Bone marrow (tissue), 2 donors: ENCODE measurements around the gene IVNS1ABP.
A peak's percentile ranks its signal among the peaks of the same experiment; 100 is the strongest.
"Not testable (repeated sequence)": the region's sequence is repeated elsewhere in the genome, so short reads cannot be mapped to it uniquely, and the experiment has no call there.

Experiments
- DNase-seq, 2 donors: peaks; one replicate each; lab custom pipeline; 2025; lab: John Stamatoyannopoulos, UW

The IVNS1ABP gene

GRCh38 chr1:185334182-185334581 lies 17.1 kb upstream of the IVNS1ABP start:
- DNase-seq, result no peak

GRCh38 chr1:185328255-185328654 lies 11.2 kb upstream of the IVNS1ABP start:
- no peak for DNase-seq

GRCh38 chr1:185325413-185325812 lies 8.4 kb upstream of the IVNS1ABP start:
- no peak for DNase-seq

- DNase-seq, result no peak
These were observed 7.1 kb upstream of the IVNS1ABP start for GRCh38 chr1:185324118-185324517.

GRCh38 chr1:185322636-185323035 lies 5.6 kb upstream of the IVNS1ABP start:
- no peak for DNase-seq

- not testable (repeated sequence) for DNase-seq
These were observed 4.7 kb upstream of the IVNS1ABP start for GRCh38 chr1:185321653-185322221.

GRCh38 chr1:185321104-185321503 lies 4.1 kb upstream of the IVNS1ABP start:
- not testable (repeated sequence) for DNase-seq

- no peak for DNase-seq
These were observed 2.1 kb upstream of the IVNS1ABP start for GRCh38 chr1:185319139-185319475.

- DNase-seq, result no peak
These were observed 1.5 kb upstream of the IVNS1ABP start for GRCh38 chr1:185318431-185319138.

- peak in 1 of 2 donors; percentile 87 for DNase-seq
These were observed 855 bp upstream of the IVNS1ABP start for GRCh38 chr1:185317886-185318310.

- DNase-seq, result peak; percentile 55 to 72
These were observed 645 bp downstream of the IVNS1ABP start for GRCh38 chr1:185316163-185317033.

- no peak for DNase-seq
These were observed 1.5 kb downstream of the IVNS1ABP start for GRCh38 chr1:185315445-185316071.

- no peak for DNase-seq
These were observed 2.6 kb downstream of the IVNS1ABP start for GRCh38 chr1:185314411-185314810.

- DNase-seq, result no peak
These were observed 4.5 kb downstream of the IVNS1ABP start for GRCh38 chr1:185312361-185313138.

GRCh38 chr1:185311589-185312225 lies 5.3 kb downstream of the IVNS1ABP start:
- no peak for DNase-seq

GRCh38 chr1:185309566-185309965 lies 7.5 kb downstream of the IVNS1ABP start:
- DNase-seq, result no peak

- no peak for DNase-seq
These were observed 8.9 kb downstream of the IVNS1ABP start for GRCh38 chr1:185308126-185308525.

- no peak for DNase-seq
These were observed 11.6 kb downstream of the IVNS1ABP start for GRCh38 chr1:185305419-185305818.

- no peak for DNase-seq
These were observed 16.9 kb downstream of the IVNS1ABP start for GRCh38 chr1:185300152-185300551.

GRCh38 chr1:185297982-185298381 lies 19.1 kb downstream of the IVNS1ABP start:
- no peak for DNase-seq

- no peak for DNase-seq
These were observed 22.0 kb downstream of the IVNS1ABP start for GRCh38 chr1:185295091-185295490.
